Thyroid gland (tissue), 4 donors: ENCODE measurements around the gene FAM156A.

Source experiments
- CTCF ChIP-seq, 6 experiments: fragments of 200-600 bp in 3 of 6; fragments of 450-650 bp in 3 of 6; sonication (generic) in 3 of 6; IDR thresholded peaks; one replicate each; pipeline ENCODE4 v1.5.1; 2016 to 2019; ENCODE audit warnings: antibody characterized with exemption in 6 of 6, mild to moderate bottlenecking in 2 of 6, inconsistent platforms in 1 of 6, moderate library complexity in 1 of 6
- POLR2A ChIP-seq, 2 donors: fragments of 450-650 bp; IDR thresholded peaks; one replicate each; pipeline ENCODE4 v1.6.1; 2017; ENCODE audit warnings: antibody characterized with exemption in 2 of 2, mild to moderate bottlenecking in 2 of 2, moderate library complexity in 1 of 2

GRCh38 chrX:52995987-52996331, 37.6 kb upstream of the FAM156A start:
- TF ChIP-seq CTCF (IDR thresholded peaks at IDR 0.05) (peak in 1 of 6 experiments; percentile 7), POLR2A (IDR thresholded peaks at IDR 0.05) (no peak)
